Brain microvascular endothelial cell (primary cell): ENCODE results near the gene RGS7.

Experiments
- DNase-seq: peaks from one replicate; pipeline ENCODE4 v3.0.0-alpha.2; 2020
- H3K27ac ChIP-seq: fragments of 250-450 bp; sonication (Bioruptor Pico); 2 replicates; pipeline ENCODE4 v1.5.1; 2020; ENCODE audit warnings: mild to moderate bottlenecking, moderate library complexity
- H3K27me3 ChIP-seq: fragments of 250-450 bp; sonication (Bioruptor Pico); replicated peaks from 2 replicates; pipeline ENCODE4 v1.5.1; 2020; ENCODE audit warnings: mild to moderate bottlenecking
- H3K36me3 ChIP-seq: fragments of 250-450 bp; sonication (Bioruptor Pico); replicated peaks from 2 replicates; pipeline ENCODE4 v1.5.1; 2020; ENCODE audit warnings: mild to moderate bottlenecking
- H3K4me3 ChIP-seq: 2 replicates; pipeline ENCODE4 v1.5.1; 2011; ENCODE audit warnings: low read depth, mild to moderate bottlenecking, control low read depth, low read length, moderate library complexity
- CTCF ChIP-seq: IDR thresholded peaks from 2 replicates; pipeline ENCODE4 v1.5.1; 2011; ENCODE audit warnings: low read depth, mild to moderate bottlenecking, moderate library complexity, low read length, control low read depth, inconsistent platforms; ENCODE audit errors: missing control alignments
- in situ Hi-C: cut with HindIII; loops from 2 replicates; pipeline ENCODE4 v1.10.0; 2017; ENCODE audit warnings: low sequenced_read_pairs, low pct_ligation_motif_present

The RGS7 gene

GRCh38 chr1:240732390-240732789 lies 624.6 kb downstream of the RGS7 start:
- DNase-seq = peak; percentile 50
- in situ Hi-C loops = no loop called here

More at GRCh38 chr1:240732390-240732789, 624.6 kb downstream of the RGS7 start:
- Histone ChIP-seq H3K27me3 (no peaks in the 10 kb centered on the region), H3K27ac (no peak overlapping the region), H3K4me3 (no peak overlapping the region), H3K36me3 (no peaks in the 10 kb centered on the region)
- TF ChIP-seq CTCF = peak; percentile 60
